ENCODE results near the gene APOB. TPM values are rescaled to one million over a fixed set of nuclear protein-coding genes. Genes with fewer than 3 reads are reported as not detected.

The APOB gene
- total RNA-seq, 1 experiment from 2014 or later, result 234 TPM

DNA sequence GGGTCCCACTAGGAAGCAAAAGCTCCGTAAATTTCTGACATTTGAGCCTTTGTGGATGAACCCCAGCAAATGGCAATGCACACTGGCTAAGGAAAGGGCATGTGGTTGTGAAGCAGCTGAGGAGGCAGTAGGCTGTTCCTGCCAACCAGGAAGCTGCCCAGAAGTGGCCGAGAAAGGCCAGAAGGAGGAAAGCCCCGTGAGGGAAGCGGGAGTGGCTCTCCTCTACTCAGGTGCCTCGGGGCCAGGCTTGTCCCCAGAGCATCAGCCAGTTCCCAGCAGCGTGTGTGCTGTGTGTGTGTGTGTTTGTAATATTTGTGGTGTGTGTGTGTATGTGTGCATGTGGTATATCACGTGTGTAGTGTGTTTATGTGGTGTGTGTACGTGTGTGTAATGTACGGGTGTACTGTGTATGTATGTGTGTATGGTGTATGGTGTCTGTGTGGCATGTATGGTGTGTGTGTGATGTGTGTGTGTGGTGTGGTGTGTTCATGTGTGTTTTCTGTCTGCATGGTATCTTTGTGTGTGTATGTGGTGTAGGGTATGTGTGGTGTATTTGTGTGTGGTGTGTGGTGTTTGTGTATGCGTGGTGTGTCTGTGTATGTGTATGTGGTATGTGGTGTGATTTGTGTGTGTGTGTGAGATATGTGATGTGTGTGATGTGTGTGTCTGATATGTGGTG lies 90.6 kb downstream of the APOB start:
- Mint-ChIP-seq H3K27me3 (ENCODE audit: insufficient read depth, unreplicated experiment) (peaks cover 2% of the 10 kb centered on the region), H3K4me1 (ENCODE audit: low read depth, unreplicated experiment) (no peaks in the 10 kb centered on the region), H3K36me3 (ENCODE audit: insufficient read depth, unreplicated experiment) (no peaks in the 10 kb centered on the region), H3K27ac (ENCODE audit: unreplicated experiment) (no peak overlapping the region), H3K4me3 (ENCODE audit: unreplicated experiment) (no peak overlapping the region), H3K9me3 (ENCODE audit: unreplicated experiment) (no peaks in the 10 kb centered on the region)
- no TSS peak for BruUV-seq (replicated peaks)
- H3K27me3 ChIP-seq (replicated peaks; ENCODE audit: control insufficient read depth, insufficient read depth, low read length), result no peaks in the 10 kb centered on the region
- H3K9me3 ChIP-seq, result no peaks in the 10 kb centered on the region
- H3K4me1 ChIP-seq, result 0 out of 2 replicates have a peak, but pooled peaks cover 5% of the 10 kb centered on the region
- intact Hi-C loops (cut with micrococcal nuclease; ENCODE audit: unreplicated experiment), result no loop called here
- DNase-seq, result no peak
- POLR2A ChIA-PET, result no interaction called here
- no peak overlapping the region for H3K4me3 ChIP-seq (ENCODE audit: low read depth, low read length)
- H3K36me3 ChIP-seq (ENCODE audit: control insufficient read depth, insufficient read depth, low read length), result no peaks in the 10 kb centered on the region
- CTCF ChIA-PET, result no interaction called here
- TF ChIP-seq, protein P1, sequence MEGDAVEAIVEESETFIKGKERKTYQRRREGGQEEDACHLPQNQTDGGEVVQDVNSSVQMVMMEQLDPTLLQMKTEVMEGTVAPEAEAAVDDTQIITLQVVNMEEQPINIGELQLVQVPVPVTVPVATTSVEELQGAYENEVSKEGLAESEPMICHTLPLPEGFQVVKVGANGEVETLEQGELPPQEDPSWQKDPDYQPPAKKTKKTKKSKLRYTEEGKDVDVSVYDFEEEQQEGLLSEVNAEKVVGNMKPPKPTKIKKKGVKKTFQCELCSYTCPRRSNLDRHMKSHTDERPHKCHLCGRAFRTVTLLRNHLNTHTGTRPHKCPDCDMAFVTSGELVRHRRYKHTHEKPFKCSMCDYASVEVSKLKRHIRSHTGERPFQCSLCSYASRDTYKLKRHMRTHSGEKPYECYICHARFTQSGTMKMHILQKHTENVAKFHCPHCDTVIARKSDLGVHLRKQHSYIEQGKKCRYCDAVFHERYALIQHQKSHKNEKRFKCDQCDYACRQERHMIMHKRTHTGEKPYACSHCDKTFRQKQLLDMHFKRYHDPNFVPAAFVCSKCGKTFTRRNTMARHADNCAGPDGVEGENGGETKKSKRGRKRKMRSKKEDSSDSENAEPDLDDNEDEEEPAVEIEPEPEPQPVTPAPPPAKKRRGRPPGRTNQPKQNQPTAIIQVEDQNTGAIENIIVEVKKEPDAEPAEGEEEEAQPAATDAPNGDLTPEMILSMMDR (IDR thresholded peaks at IDR 0.05; ENCODE audit: insufficient read depth in 1 of 2, low read depth in 1 of 2, low read length in 1 of 2, severe bottlenecking in 1 of 2, unreplicated experiment in 1 of 2), result no peak

Other genes with a start within 250 kb of the APOB start
- 37.2 and 40.5 TPM in 2 replicates for gene LDAH, start 221.0 kb downstream of the APOB start, total RNA-seq (2022)
- gene TDRD15, start 79.9 kb upstream of the APOB start, total RNA-seq (2022), result not detected in 2 replicates

Measured in Caco-2 (cell line).